Measurements from ENCODE around the gene CCDC186. TPM values are rescaled to one million over a fixed set of nuclear protein-coding genes. Genes with fewer than 3 reads are reported as not detected.
"Not testable (repeated sequence)": the region's sequence is repeated elsewhere in the genome, so short reads cannot be mapped to it uniquely, and the experiment has no call there.

Gene CCDC186
- total RNA-seq, 6 donors from 2014 or later: 21.4 to 90.0 (median 30.9) TPM

GRCh38 chr10:114151892-114152291 is 22.1 kb downstream of the CCDC186 start:
- Histone ChIP-seq H3K27ac (no peak overlapping the region), H3K9me3 (no peaks in the 10 kb centered on the region), H3K36me3 (peaks cover 0 to 63% (median 16%) of the 10 kb centered on the region in 4 donors), H3K27me3 (no peaks in the 10 kb centered on the region), H3K4me1 (no peaks in the 10 kb centered on the region), H3K4me3 (no peak overlapping the region)
- DNase-seq: no peak
- ATAC-seq (ENCODE audit: low FRiP score in 2 of 2): no peak
- TF ChIP-seq EP300 (IDR thresholded peaks at IDR 0.05) (no peak), POLR2AphosphoS5 (IDR thresholded peaks at IDR 0.05) (no peak)
- WGBS, 2 donors: 93 to 96% methylated on average over 1 of the region's 1 CpG

GRCh38 chr10:114151486-114151885 is 22.5 kb downstream of the CCDC186 start:
- ATAC-seq (ENCODE audit: low FRiP score in 2 of 2) (peak in 1 of 2 donors; percentile 40), DNase-seq (no peak)
- Histone ChIP-seq H3K9me3 (no peaks in the 10 kb centered on the region), H3K27ac (no peak overlapping the region), H3K4me3 (no peak overlapping the region), H3K4me1 (no peaks in the 10 kb centered on the region), H3K27me3 (no peaks in the 10 kb centered on the region), H3K36me3 (peaks cover 0 to 60% (median 16%) of the 10 kb centered on the region in 4 donors)
- TF ChIP-seq POLR2A (IDR thresholded peaks at IDR 0.05) (no peak), CTCF (IDR thresholded peaks at IDR 0.05) (no peak), POLR2AphosphoS5 (IDR thresholded peaks at IDR 0.05) (no peak), EP300 (IDR thresholded peaks at IDR 0.05) (no peak)
- WGBS, 2 donors: 83 to 86% methylated on average over 2 of the region's 2 CpGs

- H3K27ac ChIP-seq; H3K4me3 ChIP-seq; DNase-seq; H3K4me1 ChIP-seq; H3K9me3 ChIP-seq; H3K27me3 ChIP-seq; ATAC-seq (ENCODE audit: low FRiP score in 2 of 2): not testable (repeated sequence)
- H3K36me3 ChIP-seq: peaks cover 0 to 59% (median 18%) of the 10 kb centered on the region in 4 donors
- WGBS, 2 donors: 66 to 84% methylated on average over 3 of the region's 3 CpGs
These were observed 24.5 kb downstream of the CCDC186 start for GRCh38 chr10:114149476-114149875.

- no peak overlapping the region for H3K27ac ChIP-seq
- H3K4me1 ChIP-seq: peaks cover 0 to 3% (median 0%) of the 10 kb centered on the region in 4 donors
- no peaks in the 10 kb centered on the region for H3K27me3 ChIP-seq
- H3K36me3 ChIP-seq: peaks cover 4 to 70% (median 15%) of the 10 kb centered on the region in 4 donors
- H3K4me3 ChIP-seq: no peak overlapping the region
- no peaks in the 10 kb centered on the region for H3K9me3 ChIP-seq
- 89 to 100% methylated on average over 1 of the region's 1 CpG for WGBS, 2 donors
- ATAC-seq (ENCODE audit: low FRiP score in 2 of 2) (no peak), DNase-seq (no peak)
- TF ChIP-seq POLR2AphosphoS5 (IDR thresholded peaks at IDR 0.05): no peak
- TF ChIP-seq EP300 (IDR thresholded peaks at IDR 0.05): no peak
- TF ChIP-seq CTCF (IDR thresholded peaks at IDR 0.05): no peak
- TF ChIP-seq POLR2A (IDR thresholded peaks at IDR 0.05): no peak
These were observed 30.8 kb downstream of the CCDC186 start for GRCh38 chr10:114143160-114143559.

GRCh38 chr10:114142018-114142417 is 32.0 kb downstream of the CCDC186 start:
- Histone ChIP-seq H3K27me3 (no peaks in the 10 kb centered on the region), H3K36me3 (peaks cover 4 to 64% (median 15%) of the 10 kb centered on the region in 4 donors), H3K9me3 (no peaks in the 10 kb centered on the region), H3K4me1 (peaks cover 0 to 3% (median 0%) of the 10 kb centered on the region in 4 donors), H3K4me3 (no peak overlapping the region), H3K27ac (no peak overlapping the region)
- DNase-seq: no peak
- 51 to 57% methylated on average over 3 of the region's 3 CpGs for WGBS, 2 donors
- no peak for TF ChIP-seq POLR2A (IDR thresholded peaks at IDR 0.05)
- TF ChIP-seq CTCF (IDR thresholded peaks at IDR 0.05): no peak
- no peak for TF ChIP-seq POLR2AphosphoS5 (IDR thresholded peaks at IDR 0.05)
- TF ChIP-seq EP300 (IDR thresholded peaks at IDR 0.05): no peak
- ATAC-seq (ENCODE audit: low FRiP score in 2 of 2): no peak

- H3K9me3 ChIP-seq; H3K27me3 ChIP-seq; ATAC-seq (ENCODE audit: low FRiP score in 2 of 2); H3K4me3 ChIP-seq; H3K27ac ChIP-seq; DNase-seq; H3K4me1 ChIP-seq: not testable (repeated sequence)
- WGBS, 2 donors: 89 to 96% methylated on average over 2 of the region's 2 CpGs
- H3K36me3 ChIP-seq: peaks cover 9 to 72% (median 20%) of the 10 kb centered on the region in 4 donors
These were observed 33.2 kb downstream of the CCDC186 start for GRCh38 chr10:114140827-114141226.

Data from upper lobe of left lung (tissue), 6 donors.